T-cell (primary cell): ENCODE results near the gene SCPEP1. TPM values are rescaled to one million over a fixed set of nuclear protein-coding genes. Genes with fewer than 3 reads are reported as not detected.
A peak's percentile ranks its signal among the peaks of the same experiment; 100 is the strongest.

Source experiments
- ATAC-seq, 4 experiments: fragments of 200-7000 bp in 3 of 4; fragments of 150-1000 bp in 1 of 4; cut with Tn5 transposase; replicated peaks in 1 of 4; 1 replicate in 3 of 4; 2 replicates in 1 of 4; pipeline ENCODE4 v1.10.0; 2021; ENCODE audit warnings: moderate library complexity in 3 of 4, mild to moderate bottlenecking in 2 of 4, moderate number of reproducible peaks in 1 of 4
- CTCF ChIA-PET, 2 donors: fragments of 300-600 bp; sonication (Branson Sonifier 250); formaldehyde crosslinking; loops; one replicate each; lab custom pipeline; 2022; ENCODE audit warnings: antibody characterized with exemption in 2 of 2; lab: Charles Lee
- POLR2A ChIA-PET, 2 donors: fragments of 300-600 bp; sonication (Branson Sonifier 250); formaldehyde crosslinking; loops; one replicate each; lab custom pipeline; 2022; ENCODE audit warnings: antibody characterized with exemption in 2 of 2; lab: Charles Lee
- DNase-seq, 35 experiments: peaks; one replicate each; pipeline versions ENCODE4 v3.0.0 to v3.0.0-alpha.2; 2013 to 2023
- H3K27ac ChIP-seq: one replicate; pipeline ENCODE4 v1.5.1; 2013; ENCODE audit warnings: low read length
- H3K27me3 ChIP-seq, 2 experiments: replicated peaks in 1 of 2; 1 replicate in 1 of 2; 2 replicates in 1 of 2; pipeline versions ENCODE4 v1.6.1 to v1.7.0; 2013; ENCODE audit warnings: low read length in 1 of 2, mixed read lengths in 1 of 2; ENCODE audit not compliant: control insufficient read depth in 2 of 2, insufficient read depth in 2 of 2; ENCODE audit errors: extremely low read depth in 1 of 2
- H3K36me3 ChIP-seq, 2 donors: 1 replicate in 1 of 2; 2 replicates in 1 of 2; pipeline versions ENCODE4 v1.6.1 to v1.7.0; 2013; ENCODE audit warnings: low read length in 1 of 2; ENCODE audit not compliant: control insufficient read depth in 2 of 2, insufficient read depth in 1 of 2; ENCODE audit errors: extremely low read depth in 1 of 2
- H3K4me1 ChIP-seq, 2 experiments: 1 replicate in 1 of 2; 2 replicates in 1 of 2; pipeline versions ENCODE4 v1.6.1 to v1.7.0; 2013; ENCODE audit warnings: low read length in 2 of 2, mixed read lengths in 1 of 2; ENCODE audit not compliant: insufficient read depth in 2 of 2, control insufficient read depth in 1 of 2; ENCODE audit errors: extremely low read depth in 1 of 2
- H3K4me3 ChIP-seq, 2 donors: 1 replicate in 1 of 2; 2 replicates in 1 of 2; pipeline versions ENCODE4 v1.5.1 to v1.7.0; 2013; ENCODE audit warnings: mild to moderate bottlenecking in 2 of 2, low read length in 1 of 2, moderate library complexity in 1 of 2; ENCODE audit not compliant: control insufficient read depth in 1 of 2; ENCODE audit errors: extremely low read depth in 1 of 2
- H3K9me3 ChIP-seq: 2 replicates; pipeline ENCODE4 v1.7.0; 2013
- H3K27ac Mint-ChIP-seq, 2 donors: one replicate each; pipeline ENCODE4 v1.8.0; 2020 to 2021; ENCODE audit warnings: mild to moderate bottlenecking in 2 of 2, mixed read lengths in 2 of 2
- H3K27me3 Mint-ChIP-seq, 2 donors: one replicate each; pipeline ENCODE4 v1.8.0; 2021 to 2022; ENCODE audit warnings: mixed read lengths in 2 of 2
- H3K36me3 Mint-ChIP-seq: one replicate; pipeline ENCODE4 v1.8.0; 2021; ENCODE audit warnings: mixed read lengths
- H3K4me1 Mint-ChIP-seq, 3 donors: one replicate each; pipeline ENCODE4 v1.8.0; 2020 to 2022; ENCODE audit warnings: mixed read lengths in 3 of 3, mild to moderate bottlenecking in 1 of 3
- H3K4me3 Mint-ChIP-seq, 3 donors: one replicate each; pipeline ENCODE4 v1.8.0; 2020 to 2022; ENCODE audit warnings: mild to moderate bottlenecking in 3 of 3, mixed read lengths in 3 of 3, moderate library complexity in 3 of 3
- H3K9me3 Mint-ChIP-seq, 3 donors: one replicate each; pipeline ENCODE4 v1.8.0; 2020 to 2022; ENCODE audit warnings: mixed read lengths in 3 of 3
- WGBS: methylation state at CpG from one replicate; pipeline ENCODE4 v1.1.5; 2013; ENCODE audit warnings: missing lambda C conversion rate; ENCODE audit not compliant: insufficient coverage; 5-methylcytosine and 5-hydroxymethylcytosine counted together
- total RNA-seq, 35 experiments: library from RNA in 6 of 35; stranded (reverse) in 6 of 35; fragments of 120-200 nt in 1 of 35; gene quantifications; one replicate each; pipeline versions ENCODE4 v1.2.1 to v1.2.4 and lab custom pipeline; 2013 to 2026

Gene SCPEP1
- total RNA-seq (10 to 100 TPM; 18.4 to 24.2 (median 22.4) TPM), total RNA-seq (lab: John Stamatoyannopoulos, UW) (5.5 to 34.7 (median 14.5) reads per million in 29 experiments)
- total RNA-seq (2013) = 21.5 TPM

- H3K4me3 Mint-ChIP-seq = peak within 1 kb of the TSS; percentile 86 to 91 (median 87)
- POLR2A ChIA-PET = interaction anchor here (0.5 to 0.6 kb wide), 3 partner anchors 15 to 1560 kb away, joined by 3 to 4 read pairs (median 4); no protein-coding TSS in a partner anchor
- WGBS = under 1% methylated on average over 29 of the region's 42 CpGs
Observed at GRCh38 chr17:56977673-56978395, at the start of gene SCPEP1. TSS of gene SCPEP1 (plus strand) at chr17:56978131. CDS start at chr17:56978160, 29 bp downstream.

GRCh38 chr17:56928586-56928985 lies 49.3 kb upstream of the SCPEP1 start:
- no peaks in the 10 kb centered on the region for H3K4me1 Mint-ChIP-seq
- H3K36me3 ChIP-seq = no peaks in the 10 kb centered on the region
- H3K4me3 ChIP-seq = no peak overlapping the region
- ChIA-PET CTCF (no interaction called here), POLR2A (interaction anchor here in 1 of 2 donors (0.6 kb wide), 1 partner anchor 8 kb away, joined by 3 read pairs; no protein-coding TSS in a partner anchor)
- ATAC-seq (no peak), DNase-seq (no peak)
- no peak overlapping the region for H3K4me3 Mint-ChIP-seq
- no peaks in the 10 kb centered on the region for H3K9me3 ChIP-seq
- H3K27ac Mint-ChIP-seq = no peak overlapping the region
- H3K27me3 Mint-ChIP-seq = no peaks in the 10 kb centered on the region
- no CpG with 5 or more reads among the region's 2 CpGs for WGBS
- H3K9me3 Mint-ChIP-seq = peaks cover 0 to 6% (median 6%) of the 10 kb centered on the region in 3 donors
- H3K4me1 ChIP-seq = no peaks in the 10 kb centered on the region
- peaks cover 4% of the 10 kb centered on the region for H3K36me3 Mint-ChIP-seq
- no peak overlapping the region for H3K27ac ChIP-seq
- no peaks in the 10 kb centered on the region for H3K27me3 ChIP-seq

More at GRCh38 chr17:56977673-56978395, at the start of gene SCPEP1:
- DNase-seq (peak; percentile 59 to 86 (median 72)), ATAC-seq (peak; percentile 96 to 99 (median 97))
- Mint-ChIP-seq H3K27ac (peak within 1 kb of the TSS; percentile 75 to 86), H3K9me3 (no peaks in the 10 kb centered on the region), H3K27me3 (no peaks in the 10 kb centered on the region), H3K4me1 (peaks cover 17 to 26% (median 22%) of the 10 kb centered on the region in 3 donors), H3K36me3 (no peaks in the 10 kb centered on the region)
- Histone ChIP-seq H3K4me1 (peaks cover 10 to 20% of the 10 kb centered on the region in 2 experiments), H3K4me3 (peak within 1 kb of the TSS; percentile 66 to 75), H3K27ac (peak within 1 kb of the TSS; percentile 41), H3K27me3 (peaks cover 0 to 11% of the 10 kb centered on the region in 2 experiments), H3K9me3 (no peaks in the 10 kb centered on the region), H3K36me3 (peaks cover 0 to 2% of the 10 kb centered on the region in 2 donors)
- CTCF ChIA-PET = interaction anchor here in 1 of 2 donors (0.6 to 1.6 kb wide), 6 partner anchors 11 to 1520 kb away, joined by 3 to 6 read pairs (median 4); no protein-coding TSS in a partner anchor

- DNase-seq = no peak
- Mint-ChIP-seq H3K4me3 (no peak overlapping the region), H3K27me3 (no peaks in the 10 kb centered on the region), H3K27ac (no peak overlapping the region), H3K4me1 (peaks cover 0 to under 1% (median 0%) of the 10 kb centered on the region in 3 donors), H3K36me3 (peaks cover 11% of the 10 kb centered on the region), H3K9me3 (peaks cover 0 to 6% (median 6%) of the 10 kb centered on the region in 3 donors)
- no peak overlapping the region for H3K27ac ChIP-seq
- H3K36me3 ChIP-seq = peaks cover 0 to 4% of the 10 kb centered on the region in 2 donors
- no peaks in the 10 kb centered on the region for H3K27me3 ChIP-seq
- POLR2A ChIA-PET = no interaction called here
- H3K9me3 ChIP-seq = no peaks in the 10 kb centered on the region
- CTCF ChIA-PET = no interaction called here
- no peak for ATAC-seq
- no peaks in the 10 kb centered on the region for H3K4me1 ChIP-seq
- H3K4me3 ChIP-seq = no peak overlapping the region
Observed at GRCh38 chr17:56929362-56929969, 48.5 kb upstream of the SCPEP1 start.

GRCh38 chr17:56930739-56931337 lies 47.1 kb upstream of the SCPEP1 start:
- CTCF ChIA-PET = interaction anchor here in 1 of 2 donors (0.5 to 1.0 kb wide), 2 partner anchors 113 to 272 kb away, joined by 3 to 4 read pairs; no protein-coding TSS in a partner anchor
- WGBS = no CpG with 5 or more reads among the region's 2 CpGs
- H3K27me3 Mint-ChIP-seq = no peaks in the 10 kb centered on the region
- H3K36me3 Mint-ChIP-seq = peaks cover 13% of the 10 kb centered on the region
- Histone ChIP-seq H3K27ac (no peak overlapping the region), H3K9me3 (no peaks in the 10 kb centered on the region), H3K4me3 (no peak overlapping the region), H3K36me3 (peaks cover 6 to 8% of the 10 kb centered on the region in 2 donors), H3K27me3 (no peaks in the 10 kb centered on the region), H3K4me1 (no peaks in the 10 kb centered on the region)
- DNase-seq (no peak), ATAC-seq (no peak)
- peaks cover 0 to 6% (median 6%) of the 10 kb centered on the region in 3 donors for H3K9me3 Mint-ChIP-seq
- H3K4me3 Mint-ChIP-seq = no peak overlapping the region
- POLR2A ChIA-PET = no interaction called here
- no peak overlapping the region for H3K27ac Mint-ChIP-seq
- H3K4me1 Mint-ChIP-seq = peaks cover 0 to 2% (median 0%) of the 10 kb centered on the region in 3 donors

- Mint-ChIP-seq H3K4me3 (no peak overlapping the region), H3K9me3 (peaks cover 0 to 6% (median 6%) of the 10 kb centered on the region in 3 donors), H3K36me3 (peaks cover 29% of the 10 kb centered on the region), H3K27me3 (no peaks in the 10 kb centered on the region), H3K4me1 (peaks cover 0 to 3% (median 2%) of the 10 kb centered on the region in 3 donors), H3K27ac (no peak overlapping the region)
- Histone ChIP-seq H3K9me3 (no peaks in the 10 kb centered on the region), H3K4me1 (no peaks in the 10 kb centered on the region), H3K4me3 (no peak overlapping the region), H3K27me3 (no peaks in the 10 kb centered on the region), H3K27ac (no peak overlapping the region), H3K36me3 (peaks cover 8 to 23% of the 10 kb centered on the region in 2 donors)
- ATAC-seq = no peak
- CTCF ChIA-PET = interaction anchor here (0.6 to 0.9 kb wide), 3 partner anchors 10 to 1146 kb away, joined by 3 to 6 read pairs (median 3); no protein-coding TSS in a partner anchor
- DNase-seq = no peak
- POLR2A ChIA-PET = interaction anchor here in 1 of 2 donors (0.5 to 0.9 kb wide), 2 partner anchors 19 to 135 kb away, joined by 3 read pairs; partner anchors contain the start of gene TRIM25
- WGBS = 94% methylated on average over 3 of the region's 8 CpGs
Observed at GRCh38 chr17:56933151-56933745, 44.7 kb upstream of the SCPEP1 start.
